Skin epidermis (tissue), 12 donors: ENCODE data around the gene ID2.

Experiments used
- H3K27ac ChIP-seq, 21 experiments: fragments of 200-600 bp; sonication (generic) in 11 of 21; one replicate each; pipeline ENCODE4 v1.5.0; 2020; ENCODE audit warnings: mild to moderate bottlenecking in 3 of 21, inconsistent platforms in 2 of 21, moderate library complexity in 2 of 21
- H3K4me3 ChIP-seq, 7 experiments: fragments of 200-600 bp; sonication (generic) in 2 of 7; one replicate each; pipeline ENCODE4 v1.5.0; 2020; ENCODE audit warnings: inconsistent platforms in 2 of 7, mild to moderate bottlenecking in 2 of 7, moderate library complexity in 1 of 7

ID2 gene

GRCh38 chr2:8646731-8647461 is 35.0 kb upstream of the ID2 start:
- Histone ChIP-seq H3K27ac (no peak overlapping the region), H3K4me3 (no peak overlapping the region)

GRCh38 chr2:8647462-8647857 is 34.4 kb upstream of the ID2 start:
- H3K4me3 ChIP-seq: no peak overlapping the region
- no peak overlapping the region for H3K27ac ChIP-seq

- no peak overlapping the region for H3K27ac ChIP-seq
- no peak overlapping the region for H3K4me3 ChIP-seq
Observed at GRCh38 chr2:8648441-8649213, 33.2 kb upstream of the ID2 start.

- no peak overlapping the region for H3K27ac ChIP-seq
Observed at GRCh38 chr2:8649718-8650117, 32.1 kb upstream of the ID2 start.

GRCh38 chr2:8650256-8650655 is 31.6 kb upstream of the ID2 start:
- H3K4me3 ChIP-seq: no peak overlapping the region
- H3K27ac ChIP-seq: no peak overlapping the region

More at GRCh38 chr2:8649718-8650117, 32.1 kb upstream of the ID2 start:
- no peak overlapping the region for H3K4me3 ChIP-seq

- Histone ChIP-seq H3K4me3 (no peak overlapping the region), H3K27ac (no peak overlapping the region)
Observed at GRCh38 chr2:8652774-8653426, 29.0 kb upstream of the ID2 start.

GRCh38 chr2:8653485-8653884 is 28.4 kb upstream of the ID2 start:
- no peak overlapping the region for H3K27ac ChIP-seq
- no peak overlapping the region for H3K4me3 ChIP-seq

GRCh38 chr2:8654041-8654440 is 27.8 kb upstream of the ID2 start:
- Histone ChIP-seq H3K4me3 (no peak overlapping the region), H3K27ac (no peak overlapping the region)

GRCh38 chr2:8654483-8654882 is 27.4 kb upstream of the ID2 start:
- no peak overlapping the region for H3K27ac ChIP-seq
- no peak overlapping the region for H3K4me3 ChIP-seq

GRCh38 chr2:8656160-8656641 is 25.7 kb upstream of the ID2 start:
- H3K4me3 ChIP-seq: no peak overlapping the region
- no peak overlapping the region for H3K27ac ChIP-seq

GRCh38 chr2:8656811-8657210 is 25.0 kb upstream of the ID2 start:
- Histone ChIP-seq H3K4me3 (no peak overlapping the region), H3K27ac (no peak overlapping the region)

- Histone ChIP-seq H3K4me3 (no peak overlapping the region), H3K27ac (no peak overlapping the region)
Observed at GRCh38 chr2:8657423-8658062, 24.3 kb upstream of the ID2 start.

GRCh38 chr2:8658064-8658862 is 23.6 kb upstream of the ID2 start:
- Histone ChIP-seq H3K4me3 (no peak overlapping the region), H3K27ac (no peak overlapping the region)

GRCh38 chr2:8659092-8659734 is 22.6 kb upstream of the ID2 start:
- Histone ChIP-seq H3K27ac (no peak overlapping the region), H3K4me3 (no peak overlapping the region)

GRCh38 chr2:8659735-8660492 is 21.9 kb upstream of the ID2 start:
- Histone ChIP-seq H3K4me3 (no peak overlapping the region), H3K27ac (no peak overlapping the region)

- H3K27ac ChIP-seq: peak overlapping the region in 8 of 21 experiments; percentile 15 to 60 (median 40)
- H3K4me3 ChIP-seq: no peak overlapping the region
Observed at GRCh38 chr2:8661235-8661634, 20.6 kb upstream of the ID2 start.

GRCh38 chr2:8661736-8662135 is 20.1 kb upstream of the ID2 start:
- Histone ChIP-seq H3K27ac (peak overlapping the region in 8 of 21 experiments; percentile 3 to 60 (median 37)), H3K4me3 (no peak overlapping the region)

- Histone ChIP-seq H3K27ac (peak overlapping the region in 7 of 21 experiments; percentile 3 to 60 (median 29)), H3K4me3 (no peak overlapping the region)
Observed at GRCh38 chr2:8662239-8662879, 19.5 kb upstream of the ID2 start.
